CD4-positive, alpha-beta memory T cell (primary cell): ENCODE measurements around the gene TSHZ2. TPM values are rescaled to one million over a fixed set of nuclear protein-coding genes. Genes with fewer than 3 reads are reported as not detected.

Source experiments
- CTCF ChIA-PET: fragments of 350-600 bp; sonication (Branson Sonifier 250); formaldehyde crosslinking; loops from one replicate; lab custom pipeline; 2021; ENCODE audit warnings: inconsistent platforms; ENCODE audit not compliant: partially characterized antibody; lab: Charles Lee
- POLR2A ChIA-PET: fragments of 350-600 bp; sonication (Branson Sonifier 250); formaldehyde crosslinking; loops from one replicate; lab custom pipeline; 2021; ENCODE audit not compliant: partially characterized antibody; lab: Charles Lee
- DNase-seq, 5 donors: peaks; one replicate each; pipeline versions ENCODE4 v3.0.0 to v3.0.0-alpha.2; 2020 to 2022; ENCODE audit warnings: mixed read lengths in 1 of 5
- H3K27ac ChIP-seq: one replicate; pipeline ENCODE4 v1.7.0; 2013; ENCODE audit warnings: low read depth, low read length
- H3K27me3 ChIP-seq: 2 replicates; pipeline ENCODE4 v1.7.0; 2013; ENCODE audit warnings: mild to moderate bottlenecking, low read length, moderate library complexity; ENCODE audit not compliant: insufficient read depth
- H3K36me3 ChIP-seq: 2 replicates; pipeline ENCODE4 v1.7.0; 2013; ENCODE audit warnings: mild to moderate bottlenecking, low read length, moderate library complexity; ENCODE audit not compliant: insufficient read depth
- H3K4me1 ChIP-seq: 2 replicates; pipeline ENCODE4 v1.7.0; 2013; ENCODE audit warnings: mild to moderate bottlenecking, low read length, moderate library complexity; ENCODE audit not compliant: insufficient read depth
- H3K4me3 ChIP-seq, 2 donors: one replicate each; pipeline ENCODE4 v1.7.0; 2013; ENCODE audit warnings: low read length in 2 of 2, mild to moderate bottlenecking in 1 of 2
- H3K9me3 ChIP-seq, 2 donors: one replicate each; pipeline ENCODE4 v1.7.0; 2013; ENCODE audit warnings: low read length in 2 of 2, control low read depth in 1 of 2; ENCODE audit not compliant: control insufficient read depth in 1 of 2
- H3K27ac Mint-ChIP-seq, 7 donors: one replicate each; pipeline ENCODE4 v1.8.0; 2020 to 2021; ENCODE audit warnings: mixed read lengths in 7 of 7, mild to moderate bottlenecking in 6 of 7, inconsistent platforms in 3 of 7, moderate library complexity in 3 of 7
- H3K27me3 Mint-ChIP-seq, 2 donors: one replicate each; pipeline ENCODE4 v1.8.0; 2020 to 2021; ENCODE audit warnings: mixed read lengths in 2 of 2
- H3K36me3 Mint-ChIP-seq, 2 donors: one replicate each; pipeline ENCODE4 v1.8.0; 2020 to 2021; ENCODE audit warnings: mixed read lengths in 2 of 2, inconsistent platforms in 1 of 2, mild to moderate bottlenecking in 1 of 2
- H3K4me1 Mint-ChIP-seq, 4 donors: one replicate each; pipeline ENCODE4 v1.8.0; 2020 to 2021; ENCODE audit warnings: mixed read lengths in 4 of 4, mild to moderate bottlenecking in 1 of 4
- H3K4me3 Mint-ChIP-seq, 8 donors: one replicate each; pipeline ENCODE4 v1.8.0; 2020 to 2021; ENCODE audit warnings: mixed read lengths in 8 of 8, mild to moderate bottlenecking in 7 of 8, moderate library complexity in 6 of 8, inconsistent platforms in 3 of 8
- H3K9me3 Mint-ChIP-seq, 8 donors: one replicate each; pipeline ENCODE4 v1.8.0; 2020 to 2021; ENCODE audit warnings: mixed read lengths in 8 of 8, mild to moderate bottlenecking in 5 of 8, inconsistent platforms in 3 of 8, moderate library complexity in 1 of 8
- intact Hi-C: fragments of 100-400 bp; cut with micrococcal nuclease; formaldehyde crosslinking; loops from one replicate; pipeline ENCODE4 v1.15.1; 2023
- polyA plus RNA-seq, 2 donors: library from polyadenylated mRNA; unstranded; fragments of 300-500 nt; fragmentation: Illumina TruSeq; gene quantifications; one replicate each; pipeline ENCODE4 v1.2.3, GENCODE V29; 2021
- total RNA-seq, 2 experiments: library from RNA; stranded (reverse); gene quantifications; one replicate each; pipeline ENCODE4 v1.2.3, GENCODE V29; 2021

Gene TSHZ2
- total and polyA plus RNA-seq, 4 experiments from 2014 or later: 2.3 to 31.8 (median 17.1) TPM

- Mint-ChIP-seq H3K4me3 (no peak overlapping the region), H3K9me3 (peaks cover 0 to 4% (median 0%) of the 10 kb centered on the region in 8 donors), H3K4me1 (peaks cover 8 to 25% (median 18%) of the 10 kb centered on the region in 4 donors), H3K27me3 (peaks cover 3 to 9% of the 10 kb centered on the region in 2 donors), H3K36me3 (no peaks in the 10 kb centered on the region), H3K27ac (no peak overlapping the region)
- no peaks in the 10 kb centered on the region for H3K27me3 ChIP-seq
- no peak for DNase-seq
- CTCF ChIA-PET: interaction anchor here (0.6 kb wide), 1 partner anchor 946 kb away, joined by 3 read pairs; no protein-coding TSS in a partner anchor
- no peaks in the 10 kb centered on the region for H3K36me3 ChIP-seq
- H3K9me3 ChIP-seq: no peaks in the 10 kb centered on the region
- H3K4me1 ChIP-seq: peaks cover 32% of the 10 kb centered on the region
- no peak overlapping the region for H3K27ac ChIP-seq
- H3K4me3 ChIP-seq: no peak overlapping the region
- intact Hi-C loops: no loop called here
- POLR2A ChIA-PET: no interaction called here
Observed at GRCh38 chr20:53074811-53075314, 102.7 kb downstream of the TSHZ2 start.

- Mint-ChIP-seq H3K4me3 (no peak overlapping the region), H3K4me1 (peaks cover 10 to 27% (median 17%) of the 10 kb centered on the region in 4 donors), H3K9me3 (peaks cover 0 to 4% (median 0%) of the 10 kb centered on the region in 8 donors), H3K36me3 (no peaks in the 10 kb centered on the region), H3K27ac (no peak overlapping the region), H3K27me3 (peaks cover 3 to 4% of the 10 kb centered on the region in 2 donors)
- ChIA-PET POLR2A (no interaction called here), CTCF (no interaction called here)
- intact Hi-C loops: no loop called here
- Histone ChIP-seq H3K27me3 (no peaks in the 10 kb centered on the region), H3K9me3 (no peaks in the 10 kb centered on the region), H3K4me1 (peaks cover 22% of the 10 kb centered on the region), H3K36me3 (no peaks in the 10 kb centered on the region), H3K4me3 (no peak overlapping the region), H3K27ac (no peak overlapping the region)
- no peak for DNase-seq
Observed at GRCh38 chr20:53076668-53077067, 104.5 kb downstream of the TSHZ2 start.

DNA sequence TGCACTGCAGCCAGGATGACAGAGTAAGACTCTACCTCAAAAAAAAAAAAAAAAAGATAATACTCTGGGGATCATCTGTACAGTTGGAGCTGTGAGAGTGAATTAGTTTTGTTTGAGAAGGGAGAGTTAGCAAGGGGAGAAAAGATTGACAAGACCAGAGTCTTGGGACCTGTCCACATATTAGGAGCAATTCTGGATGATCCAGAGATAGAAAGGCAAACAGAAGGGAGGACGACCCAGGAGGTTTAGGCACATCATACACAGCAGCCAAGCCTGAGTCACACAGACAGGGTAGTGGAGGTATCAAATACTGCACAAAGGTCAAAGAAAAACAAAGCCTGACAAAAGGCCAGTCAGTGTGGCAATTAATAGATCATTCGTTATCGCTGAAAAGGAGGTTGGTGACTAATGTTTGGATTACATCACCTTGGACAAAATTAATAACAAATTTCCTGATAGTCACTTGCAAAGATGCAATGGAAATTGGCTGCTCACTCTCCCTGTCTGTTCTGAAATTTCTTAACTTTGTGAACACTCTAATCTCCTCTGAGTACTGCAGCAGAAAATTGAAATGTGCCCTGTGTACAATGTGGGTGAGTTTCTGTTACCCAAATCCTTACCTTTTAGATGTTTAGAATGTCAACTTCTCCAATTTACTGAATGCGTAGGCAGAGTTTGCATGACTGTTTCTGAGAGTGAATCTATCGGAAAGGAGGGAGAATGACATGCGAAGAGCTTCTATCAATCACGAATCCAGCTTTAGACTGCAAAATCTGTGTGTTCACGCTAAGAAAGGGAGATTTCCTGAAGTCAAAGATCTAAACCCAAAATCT, 105.4 kb downstream of the TSHZ2 start:
- no peak overlapping the region for H3K27ac Mint-ChIP-seq
- POLR2A ChIA-PET: no interaction called here
- H3K9me3 Mint-ChIP-seq: peaks cover 0 to 4% (median 0%) of the 10 kb centered on the region in 8 donors

GRCh38 chr20:53078761-53079160, 106.6 kb downstream of the TSHZ2 start:
- Histone ChIP-seq H3K4me3 (no peak overlapping the region), H3K9me3 (no peaks in the 10 kb centered on the region), H3K27me3 (no peaks in the 10 kb centered on the region), H3K27ac (no peak overlapping the region), H3K36me3 (no peaks in the 10 kb centered on the region), H3K4me1 (peaks cover 22% of the 10 kb centered on the region)
- no peaks in the 10 kb centered on the region for H3K36me3 Mint-ChIP-seq
- POLR2A ChIA-PET: no interaction called here
- CTCF ChIA-PET: no interaction called here
- no peak overlapping the region for H3K4me3 Mint-ChIP-seq
- peaks cover 0 to 4% of the 10 kb centered on the region in 2 donors for H3K27me3 Mint-ChIP-seq
- H3K27ac Mint-ChIP-seq: no peak overlapping the region
- intact Hi-C loops: no loop called here
- H3K9me3 Mint-ChIP-seq: no peaks in the 10 kb centered on the region
- peaks cover 11 to 23% (median 18%) of the 10 kb centered on the region in 4 donors for H3K4me1 Mint-ChIP-seq
- no peak for DNase-seq

More for the DNA sequence above, 105.4 kb downstream of the TSHZ2 start:
- H3K4me1 Mint-ChIP-seq: peaks cover 12 to 27% (median 19%) of the 10 kb centered on the region in 4 donors
- CTCF ChIA-PET: no interaction called here
- peaks cover 3 to 4% of the 10 kb centered on the region in 2 donors for H3K27me3 Mint-ChIP-seq
- Histone ChIP-seq H3K4me3 (no peak overlapping the region), H3K27ac (no peak overlapping the region), H3K27me3 (no peaks in the 10 kb centered on the region), H3K36me3 (no peaks in the 10 kb centered on the region), H3K4me1 (peaks cover 22% of the 10 kb centered on the region), H3K9me3 (no peaks in the 10 kb centered on the region)
- intact Hi-C loops: no loop called here
- H3K4me3 Mint-ChIP-seq: no peak overlapping the region
- DNase-seq: no peak
- no peaks in the 10 kb centered on the region for H3K36me3 Mint-ChIP-seq

DNA sequence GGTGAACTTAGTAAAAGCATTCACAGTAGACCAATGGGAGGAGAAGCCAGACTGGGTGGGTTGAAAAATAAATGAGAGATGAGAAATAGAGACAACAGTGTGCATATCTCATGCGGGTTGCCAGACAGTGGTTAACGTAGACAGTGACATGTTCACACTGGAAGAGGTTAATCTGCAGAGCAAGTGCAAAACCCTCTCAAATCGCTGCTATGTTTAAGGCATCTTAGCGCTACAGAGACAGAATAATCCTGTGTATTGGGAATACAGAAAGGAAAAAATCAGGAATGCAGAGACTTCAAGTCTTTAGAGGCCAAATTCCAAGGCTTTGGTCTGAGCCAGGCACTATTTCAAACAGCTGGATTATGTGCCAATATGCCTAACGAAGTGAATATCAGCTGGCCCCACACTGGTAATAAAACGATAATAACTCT, 107.1 kb downstream of the TSHZ2 start:
- no peak overlapping the region for H3K4me3 Mint-ChIP-seq
- CTCF ChIA-PET: no interaction called here
- peaks cover 0 to under 1% of the 10 kb centered on the region in 2 donors for H3K27me3 Mint-ChIP-seq
- intact Hi-C loops: no loop called here
- POLR2A ChIA-PET: no interaction called here
- H3K36me3 ChIP-seq: no peaks in the 10 kb centered on the region
- H3K9me3 Mint-ChIP-seq: no peaks in the 10 kb centered on the region
- H3K27me3 ChIP-seq: no peaks in the 10 kb centered on the region
- H3K4me1 Mint-ChIP-seq: peaks cover 9 to 18% (median 16%) of the 10 kb centered on the region in 4 donors
- H3K36me3 Mint-ChIP-seq: no peaks in the 10 kb centered on the region
- no peak overlapping the region for H3K4me3 ChIP-seq
- DNase-seq: no peak
- H3K4me1 ChIP-seq: peaks cover 22% of the 10 kb centered on the region
- H3K9me3 ChIP-seq: no peaks in the 10 kb centered on the region
- H3K27ac Mint-ChIP-seq: no peak overlapping the region
- no peak overlapping the region for H3K27ac ChIP-seq

DNA sequence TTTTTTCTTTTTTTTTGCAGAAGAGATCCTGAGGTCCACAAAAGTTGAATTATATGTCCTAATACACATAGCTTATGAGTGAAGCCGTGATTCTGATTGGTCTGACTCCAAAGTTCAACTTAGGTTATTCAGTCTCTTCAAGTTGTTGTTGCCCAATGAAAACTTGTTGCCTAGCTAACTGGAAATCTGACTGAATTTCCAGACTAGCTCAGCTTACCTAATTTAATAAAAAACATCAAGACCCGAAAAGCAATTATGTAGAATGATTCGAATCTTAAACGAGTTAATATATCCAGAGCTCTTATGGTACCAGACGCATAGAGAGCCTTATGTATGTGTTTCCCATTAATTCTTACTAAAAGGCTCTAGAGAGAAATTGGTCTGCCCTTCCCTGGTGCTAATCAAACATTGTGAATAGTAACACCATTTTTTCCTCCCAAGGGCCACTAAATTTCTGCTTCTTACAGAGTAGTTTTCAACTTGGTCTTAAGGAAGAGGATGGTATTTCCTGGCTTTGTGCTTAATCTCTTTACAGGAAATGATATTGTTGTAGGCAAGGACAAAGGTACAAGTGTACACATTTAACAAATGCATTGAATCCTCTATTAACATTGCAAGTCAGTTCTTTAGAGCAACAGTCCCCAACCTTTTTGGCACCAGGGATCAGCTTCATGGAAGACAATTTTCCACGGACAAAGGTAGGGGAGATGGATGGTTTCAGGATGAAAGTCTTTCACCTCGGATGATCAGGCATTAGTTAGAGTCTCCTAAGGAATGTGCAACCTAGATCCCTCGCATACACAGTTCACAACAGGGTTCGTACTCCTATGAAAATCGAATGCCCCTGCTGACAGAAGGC, 107.9 kb downstream of the TSHZ2 start:
- Histone ChIP-seq H3K36me3 (no peaks in the 10 kb centered on the region), H3K9me3 (no peaks in the 10 kb centered on the region), H3K27me3 (no peaks in the 10 kb centered on the region), H3K27ac (no peak overlapping the region), H3K4me1 (peaks cover 22% of the 10 kb centered on the region), H3K4me3 (no peak overlapping the region)
- peaks cover 0 to under 1% (median 0%) of the 10 kb centered on the region in 8 donors for H3K9me3 Mint-ChIP-seq
- H3K27ac Mint-ChIP-seq: peak overlapping the region in 1 of 7 donors; percentile 40
- peaks cover 9 to 17% (median 16%) of the 10 kb centered on the region in 4 donors for H3K4me1 Mint-ChIP-seq
- H3K36me3 Mint-ChIP-seq: no peaks in the 10 kb centered on the region
- ChIA-PET CTCF (no interaction called here), POLR2A (no interaction called here)
- intact Hi-C loops: no loop called here
- peak overlapping the region in 1 of 8 donors; percentile 21 for H3K4me3 Mint-ChIP-seq
- no peak for DNase-seq
- no peaks in the 10 kb centered on the region for H3K27me3 Mint-ChIP-seq

GRCh38 chr20:53080687-53080962, 108.5 kb downstream of the TSHZ2 start:
- POLR2A ChIA-PET: no interaction called here
- H3K4me3 Mint-ChIP-seq: no peak overlapping the region
- CTCF ChIA-PET: interaction anchor here (1.0 kb wide), 1 partner anchor 769 kb away, joined by 3 read pairs; no protein-coding TSS in a partner anchor

More at GRCh38 chr20:53080687-53080962, 108.5 kb downstream of the TSHZ2 start:
- Mint-ChIP-seq H3K27ac (peak overlapping the region in 1 of 7 donors; percentile 60), H3K4me1 (peaks cover 9 to 17% (median 16%) of the 10 kb centered on the region in 4 donors), H3K9me3 (peaks cover 0 to 2% (median 0%) of the 10 kb centered on the region in 8 donors), H3K36me3 (no peaks in the 10 kb centered on the region), H3K27me3 (no peaks in the 10 kb centered on the region)
- intact Hi-C loops: no loop called here
- peaks cover 19% of the 10 kb centered on the region for H3K4me1 ChIP-seq
- DNase-seq: no peak
- no peak overlapping the region for H3K4me3 ChIP-seq
- H3K36me3 ChIP-seq: no peaks in the 10 kb centered on the region
- H3K9me3 ChIP-seq: no peaks in the 10 kb centered on the region
- H3K27ac ChIP-seq: no peak overlapping the region
- H3K27me3 ChIP-seq: no peaks in the 10 kb centered on the region
